ENCODE measurements around the gene KPNA6. TPM values are rescaled to one million over a fixed set of nuclear protein-coding genes. Genes with fewer than 3 reads are reported as not detected.
"Not testable (repeated sequence)": the region's sequence is repeated elsewhere in the genome, so short reads cannot be mapped to it uniquely, and the experiment has no call there.

KPNA6 gene
- total RNA-seq, 1 experiment from 2014 or later, result 79.9 TPM

DNA sequence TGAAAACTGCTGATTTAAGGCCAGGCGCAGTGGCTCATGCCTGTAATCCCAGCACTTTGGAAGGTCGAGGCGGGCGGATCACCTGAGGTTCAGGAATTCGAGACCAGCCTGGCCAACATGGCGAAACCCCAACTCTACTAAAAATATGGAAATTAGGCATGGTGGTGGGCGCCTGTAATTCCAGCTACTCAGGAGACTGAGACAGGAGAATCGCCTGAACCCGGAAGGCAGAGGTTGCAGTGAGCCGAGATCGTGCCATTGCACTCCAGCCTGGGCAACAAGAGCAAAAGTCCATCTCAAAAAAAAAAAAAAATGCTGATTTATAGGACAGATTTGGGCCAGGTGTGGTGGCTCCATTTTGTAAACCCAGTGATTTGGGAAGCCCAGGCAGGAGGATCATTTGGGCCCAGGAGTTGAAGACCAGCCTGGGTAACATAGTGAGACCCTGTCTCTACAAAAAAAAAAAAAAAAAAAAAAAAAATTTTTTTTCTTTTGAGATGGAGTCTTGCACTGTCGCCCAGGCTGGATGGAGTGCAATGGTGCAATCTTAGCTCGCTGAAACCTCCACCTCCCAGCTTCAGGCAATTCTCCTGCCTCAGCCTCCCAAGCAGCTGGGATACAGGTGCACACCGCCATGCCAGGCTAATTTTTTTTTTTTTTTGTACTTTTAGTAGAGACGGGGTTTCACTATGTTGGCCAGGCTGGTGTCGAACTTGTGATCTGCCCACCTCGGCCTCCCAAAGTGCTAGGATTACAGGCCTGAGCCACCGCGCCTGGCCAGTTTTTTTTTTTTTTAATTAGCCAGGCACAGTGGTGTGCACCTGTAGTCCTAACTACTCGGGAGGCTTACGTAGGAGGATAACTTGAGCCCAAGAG, 42.0 kb upstream of the KPNA6 start:
- H4K20me1 ChIP-seq (ENCODE audit: insufficient read depth); H3K27me3 ChIP-seq (ENCODE audit: insufficient read depth, low read length); H3K9me3 ChIP-seq (ENCODE audit: control insufficient read depth in 1 of 2, insufficient read depth in 1 of 2, low read depth in 1 of 2, low read length in 2 of 2); H3K9ac ChIP-seq (ENCODE audit: low read length); H3K36me3 ChIP-seq (ENCODE audit: control insufficient read depth in 1 of 2, insufficient read depth in 2 of 2, low read length in 2 of 2); POLR2A ChIA-PET; H3K4me3 ChIP-seq (replicated peaks in 1 of 2; ENCODE audit: low read depth in 1 of 2, low read length in 2 of 2); BruUV-seq (replicated peaks); H3K79me2 ChIP-seq (ENCODE audit: insufficient read depth, low read length); H2AFZ ChIP-seq (ENCODE audit: low read depth, low read length, poor library complexity, severe bottlenecking); H3K9me2 ChIP-seq (ENCODE audit: insufficient read depth); DNase-seq (ENCODE audit: low read depth, low spot score): not testable (repeated sequence)
- H3K4me2 ChIP-seq (ENCODE audit: low read length), result peak overlapping the region; percentile 25
- TF ChIP-seq JUND (IDR thresholded peaks at IDR 0.05), result 0 out of 2 replicates have a peak, but pooled peaks have one; percentile 1
- TF ChIP-seq FOSL1 (IDR thresholded peaks at IDR 0.05; ENCODE audit: low read depth), result 0 out of 2 replicates have a peak, but pooled peaks have one; percentile 1
- ATAC-seq, result 0 out of 2 replicates have a peak, but pooled peaks have one; percentile 2
- intact Hi-C loops (cut with micrococcal nuclease), result loop anchor here (10.0 kb wide), 1 partner anchor 251 kb away; the partner anchor contains the start of gene SPOCD1
- H3K27ac ChIP-seq (ENCODE audit: low read depth, low read length), result peak overlapping the region; percentile 10; the same call in 1 of the 2 replicates
- H3K4me1 ChIP-seq (ENCODE audit: control insufficient read depth in 1 of 2, insufficient read depth in 2 of 2, low read length in 2 of 2), result peaks cover 31 to 38% of the 10 kb centered on the region in 2 experiments
- ChIA-PET CTCF (interaction anchor here (1.3 kb wide), 1 partner anchor 88 kb away, joined by 4 read pairs; no protein-coding TSS in a partner anchor), RAD21 (ENCODE audit: low non-redundant PET in 1 of 2, low total read pairs in 2 of 2, uncharacterized antibody in 2 of 2, unreplicated experiment in 2 of 2) (interaction anchor here (0.7 to 0.8 kb wide), 3 partner anchors 9 to 123 kb away, joined by 3 to 9 read pairs (median 3); no protein-coding TSS in a partner anchor)

DNA sequence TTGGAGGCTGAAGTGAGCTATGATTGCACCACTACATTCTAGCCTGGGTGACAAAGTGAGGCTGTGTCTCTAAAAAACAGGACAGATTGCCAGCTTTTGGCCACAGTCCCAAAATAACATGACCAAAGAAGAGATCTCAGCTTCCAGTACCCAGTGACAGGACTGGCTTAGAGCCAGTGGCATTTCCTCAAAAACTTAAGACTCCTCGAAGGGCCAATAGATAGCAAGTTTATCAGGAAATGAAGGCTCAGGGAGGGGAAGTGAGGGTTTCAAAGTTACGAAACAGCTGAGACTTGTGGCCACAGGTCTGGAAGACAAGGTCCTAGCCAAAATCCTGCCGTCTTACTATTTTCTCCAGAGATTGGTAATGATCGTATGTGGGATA, 41.4 kb upstream of the KPNA6 start:
- BruUV-seq (replicated peaks), result no TSS peak
- ATAC-seq (peak; percentile 31), DNase-seq (ENCODE audit: low read depth, low spot score) (peak; percentile 48)
- Histone ChIP-seq H3K9me3 (ENCODE audit: control insufficient read depth in 1 of 2, insufficient read depth in 1 of 2, low read depth in 1 of 2, low read length in 2 of 2) (no peaks in the 10 kb centered on the region), H3K27ac (ENCODE audit: low read depth, low read length) (peak overlapping the region; percentile 10; the same call in 1 of the 2 replicates), H3K4me1 (ENCODE audit: control insufficient read depth in 1 of 2, insufficient read depth in 2 of 2, low read length in 2 of 2) (peaks cover 31 to 39% of the 10 kb centered on the region in 2 experiments), H3K9me2 (ENCODE audit: insufficient read depth) (no peaks in the 10 kb centered on the region), H3K4me3 (replicated peaks in 1 of 2; ENCODE audit: low read depth in 1 of 2, low read length in 2 of 2) (no peak overlapping the region), H3K27me3 (ENCODE audit: insufficient read depth, low read length) (no peaks in the 10 kb centered on the region), H2AFZ (ENCODE audit: low read depth, low read length, poor library complexity, severe bottlenecking) (no peak overlapping the region), H4K20me1 (ENCODE audit: insufficient read depth) (no peaks in the 10 kb centered on the region), H3K79me2 (ENCODE audit: insufficient read depth, low read length) (no peaks in the 10 kb centered on the region), H3K4me2 (ENCODE audit: low read length) (peak overlapping the region; percentile 25), H3K9ac (ENCODE audit: low read length) (no peak overlapping the region), H3K36me3 (ENCODE audit: control insufficient read depth in 1 of 2, insufficient read depth in 2 of 2, low read length in 2 of 2) (peaks cover 2 to 3% of the 10 kb centered on the region in 2 experiments; a peak in 3 of 4 replicates)
- RAD21 ChIA-PET (ENCODE audit: low non-redundant PET in 1 of 2, low total read pairs in 2 of 2, uncharacterized antibody in 2 of 2, unreplicated experiment in 2 of 2), result interaction anchor here in 1 of 2 experiments (0.7 to 0.8 kb wide), 2 partner anchors 8 to 122 kb away, joined by 3 read pairs; no protein-coding TSS in a partner anchor
- CTCF ChIA-PET, result interaction anchor here (1.3 kb wide), 1 partner anchor 88 kb away, joined by 4 read pairs; no protein-coding TSS in a partner anchor
- TF ChIP-seq JUND (IDR thresholded peaks at IDR 0.05), result 0 out of 2 replicates have a peak, but pooled peaks have one; percentile 5
- TF ChIP-seq POLR2AphosphoS5 (IDR thresholded peaks at IDR 0.05; ENCODE audit: low read depth, low read length), result peak; percentile 10; the same call in 1 of the 2 replicates
- TF ChIP-seq, protein P1, sequence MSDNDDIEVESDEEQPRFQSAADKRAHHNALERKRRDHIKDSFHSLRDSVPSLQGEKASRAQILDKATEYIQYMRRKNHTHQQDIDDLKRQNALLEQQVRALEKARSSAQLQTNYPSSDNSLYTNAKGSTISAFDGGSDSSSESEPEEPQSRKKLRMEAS (IDR thresholded peaks at IDR 0.05), result no peak
- TF ChIP-seq TCF7L2 (IDR thresholded peaks at IDR 0.05; ENCODE audit: borderline replicate concordance, extremely low read depth, insufficient read depth, insufficient read length), result no peak
- POLR2A ChIA-PET, result no interaction called here
- intact Hi-C loops (cut with micrococcal nuclease), result loop anchor here (10.0 kb wide), 1 partner anchor 252 kb away; the partner anchor contains the start of gene SPOCD1
